Left kidney (tissue), 8 donors: ENCODE results near the gene ACKR1. TPM values are rescaled to one million over a fixed set of nuclear protein-coding genes. Genes with fewer than 3 reads are reported as not detected.

Experiments used
- DNase-seq: peaks from one replicate; pipeline ENCODE4 v3.0.0-alpha.2; 2013
- long read RNA-seq, 8 donors: transcript quantifications; one replicate each; lab custom pipeline, GENCODE V29; 2026
- polyA plus RNA-seq: library from polyadenylated mRNA; unstranded; fragments of 120-200 nt; gene quantifications from one replicate; pipeline ENCODE4 v1.2.1, GENCODE V29; 2013; ENCODE audit not compliant: insufficient read length

The ACKR1 gene
- 0.33 TPM for polyA plus RNA-seq
- long read RNA-seq, donor 1, result 0 reads
- long read RNA-seq, donor 2, result 0 reads
- long read RNA-seq, donor 3, result 0 reads
- long read RNA-seq, donor 4, result 0 reads
- long read RNA-seq, donor 5, result 0 reads
- long read RNA-seq, donor 6, result 0 reads
- long read RNA-seq, donor 7, result 0 reads
- long read RNA-seq, donor 8, result 0 reads

DNA sequence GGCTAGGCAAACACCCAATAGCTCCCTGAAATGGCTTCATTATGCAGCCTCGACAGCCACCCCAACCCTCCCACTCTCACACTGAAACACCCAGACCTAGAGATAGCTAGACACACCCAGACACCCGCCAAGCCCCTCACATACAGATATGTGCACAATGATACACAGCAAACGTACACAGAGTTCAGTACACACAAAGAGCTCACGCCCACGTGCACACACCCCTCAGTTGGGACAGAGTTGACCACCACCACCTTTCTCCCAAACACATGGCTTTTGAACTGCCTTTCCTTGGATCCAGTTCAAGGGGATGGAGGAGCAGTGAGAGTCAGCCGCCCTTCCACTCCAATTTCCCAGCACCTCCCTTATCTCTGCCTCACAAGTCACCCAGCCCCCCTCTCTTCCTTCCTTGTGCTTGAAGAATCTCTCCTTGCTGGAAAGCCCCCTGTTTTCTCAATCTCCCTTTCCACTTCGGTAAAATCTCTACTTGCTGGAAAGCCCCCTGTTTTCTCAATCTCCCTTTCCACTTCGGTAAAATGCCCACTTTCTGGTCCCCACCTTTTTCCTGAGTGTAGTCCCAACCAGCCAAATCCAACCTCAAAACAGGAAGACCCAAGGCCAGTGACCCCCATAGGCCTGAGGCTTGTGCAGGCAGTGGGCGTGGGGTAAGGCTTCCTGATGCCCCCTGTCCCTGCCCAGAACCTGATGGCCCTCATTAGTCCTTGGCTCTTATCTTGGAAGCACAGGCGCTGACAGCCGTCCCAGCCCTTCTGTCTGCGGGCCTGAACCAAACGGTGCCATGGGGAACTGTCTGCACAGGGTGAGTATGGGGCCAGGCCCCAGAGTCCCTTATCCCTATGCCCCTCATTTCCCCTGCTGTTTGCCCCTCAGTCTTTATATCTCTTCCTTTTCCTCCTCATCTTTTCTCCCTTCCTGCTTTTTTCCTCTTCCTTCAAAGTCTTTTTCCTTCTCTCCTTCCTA is at the start of gene ACKR1:
Gene ACKR1, plus strand, starts transcription at position 715 of the 981 bp plus-strand sequence. Its CDS starts 85 bp downstream, at position 800.
- no peak for DNase-seq

DNA sequence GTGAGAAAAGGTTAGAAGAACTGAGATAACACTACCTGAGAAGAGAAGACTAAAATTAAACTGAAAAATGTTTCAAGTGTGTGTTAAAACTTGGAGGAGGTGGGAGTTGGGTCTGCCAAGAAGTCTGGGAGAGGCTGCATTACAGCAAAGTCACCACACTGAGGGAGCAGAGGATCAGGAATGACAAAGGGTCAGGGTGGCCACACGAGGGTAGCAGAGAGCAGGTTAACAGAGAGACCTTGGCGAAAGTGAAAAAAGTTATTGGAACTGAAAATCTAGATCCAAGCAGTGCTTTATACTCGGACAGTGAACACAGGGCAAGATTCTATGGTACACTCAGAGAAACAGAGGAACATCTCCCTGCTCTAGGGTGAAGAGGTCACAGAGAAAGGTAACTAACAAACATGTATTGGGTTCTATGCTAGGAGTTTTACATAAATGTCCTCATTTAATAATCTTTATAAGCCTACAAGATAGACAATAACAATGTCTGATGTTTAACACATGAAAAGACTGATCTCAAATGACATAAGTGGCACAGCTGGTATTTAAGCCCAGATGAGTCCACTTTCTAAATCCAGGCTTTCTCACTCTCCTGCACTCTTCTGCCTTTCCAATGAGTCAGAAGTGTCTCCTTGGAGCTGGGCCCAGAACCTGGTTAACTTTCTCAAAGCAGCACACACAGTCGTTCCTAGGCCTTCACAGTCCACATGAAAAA is 43.5 kb upstream of the ACKR1 start:
- DNase-seq, result peak; percentile 58

DNA sequence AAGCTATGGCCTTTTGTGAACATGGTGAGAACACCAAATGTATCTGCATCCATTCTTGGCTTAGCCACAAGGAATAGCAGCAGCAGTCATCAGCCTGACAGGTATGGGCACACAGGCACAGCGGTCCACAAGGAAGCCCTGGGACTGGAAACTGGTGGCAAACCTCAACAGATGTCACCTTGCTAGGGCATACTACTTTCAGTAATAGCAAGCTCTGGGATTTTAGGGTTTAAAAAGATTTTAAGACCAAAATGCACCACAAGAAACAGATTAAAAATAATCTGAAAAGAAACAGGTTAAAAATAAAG is 43.0 kb upstream of the ACKR1 start:
- no peak for DNase-seq

- no peak for DNase-seq
Measured at GRCh38 chr1:159162516-159163265, 42.0 kb upstream of the ACKR1 start.

DNA sequence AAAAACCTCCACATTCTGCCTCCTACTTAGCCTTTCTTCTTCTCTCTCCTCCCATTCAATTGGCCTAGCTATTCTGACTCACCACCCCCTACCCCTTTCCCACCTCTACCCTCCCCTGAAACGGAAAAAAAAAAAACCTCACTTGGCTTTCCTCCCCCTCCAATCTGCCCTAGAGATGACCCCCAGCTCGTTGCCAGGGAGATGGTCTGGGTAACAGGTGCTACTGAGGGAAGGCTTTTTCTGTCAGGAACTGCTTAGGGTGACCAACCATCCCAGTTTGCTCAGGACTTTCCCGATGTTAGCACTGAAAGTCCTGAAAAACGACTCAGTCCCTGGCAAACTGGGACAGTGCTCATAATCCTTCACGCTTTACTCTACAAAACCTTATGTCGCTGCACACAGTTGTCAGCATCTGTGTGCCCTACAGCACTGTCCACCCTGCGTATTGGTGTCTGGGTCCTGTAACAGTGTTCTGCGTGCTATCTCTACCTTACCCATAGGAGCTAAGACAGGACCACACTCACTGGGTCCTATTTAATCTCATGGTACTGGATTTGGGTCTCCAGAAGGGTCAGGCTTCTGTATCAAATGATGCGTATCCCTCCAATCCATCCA is 41.0 kb upstream of the ACKR1 start:
- DNase-seq, result no peak

DNA sequence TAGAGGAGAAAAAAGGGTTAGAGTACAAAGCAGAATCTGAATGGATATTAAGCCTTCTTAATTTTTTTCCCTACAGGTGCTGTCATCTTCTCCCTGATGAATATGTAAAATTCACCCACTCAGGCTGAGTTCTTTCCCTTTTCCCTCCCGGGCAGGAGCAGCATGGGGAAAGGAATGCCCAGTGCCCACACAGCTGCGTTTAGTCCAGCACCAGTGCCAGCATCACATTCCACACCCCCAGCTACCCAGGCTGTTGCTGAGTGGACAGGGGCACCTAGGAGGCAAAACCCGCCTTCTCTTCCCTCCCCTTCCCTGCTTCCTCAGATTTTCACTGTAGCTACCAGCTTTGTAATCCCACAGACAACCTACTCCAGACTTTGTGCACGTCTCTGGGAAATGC is 36.6 kb upstream of the ACKR1 start:
- no peak for DNase-seq

GRCh38 chr1:159170639-159171038 is 34.0 kb upstream of the ACKR1 start:
- DNase-seq, result no peak

DNA sequence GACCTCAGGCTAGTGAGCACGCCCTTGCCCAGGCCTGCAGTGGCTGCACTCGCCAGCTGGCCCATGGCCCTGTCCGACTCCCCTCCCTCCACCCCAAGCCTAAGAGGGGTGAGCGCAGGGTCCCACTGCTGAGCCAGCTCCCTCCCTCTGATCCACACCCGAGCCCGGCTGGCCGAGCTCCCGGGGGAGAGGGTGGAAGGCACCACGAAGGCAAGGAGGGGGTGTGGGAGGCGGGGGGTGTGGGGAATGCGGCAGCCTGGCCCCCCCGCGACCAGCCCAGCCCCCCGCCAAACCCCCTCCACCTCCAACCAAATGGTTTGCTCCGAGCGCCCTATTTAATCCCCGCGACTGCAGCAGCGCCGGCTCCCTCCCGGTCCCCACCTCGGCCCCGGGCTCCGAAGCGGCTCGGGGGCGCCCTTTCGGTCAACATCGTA is 33.4 kb upstream of the ACKR1 start, which contains the start of gene CADM3:
Gene CADM3, plus strand, starts transcription at position 362 of the 434 bp plus-strand sequence. CDS start 151 bp downstream, outside the sequence.
- no peak for DNase-seq

- no peak for DNase-seq
Measured at GRCh38 chr1:159171688-159172501, 32.8 kb upstream of the ACKR1 start.

- no peak for DNase-seq
Measured at GRCh38 chr1:159172614-159173291, 31.9 kb upstream of the ACKR1 start.

GRCh38 chr1:159173320-159173719 is 31.4 kb upstream of the ACKR1 start:
- DNase-seq, result no peak

DNA sequence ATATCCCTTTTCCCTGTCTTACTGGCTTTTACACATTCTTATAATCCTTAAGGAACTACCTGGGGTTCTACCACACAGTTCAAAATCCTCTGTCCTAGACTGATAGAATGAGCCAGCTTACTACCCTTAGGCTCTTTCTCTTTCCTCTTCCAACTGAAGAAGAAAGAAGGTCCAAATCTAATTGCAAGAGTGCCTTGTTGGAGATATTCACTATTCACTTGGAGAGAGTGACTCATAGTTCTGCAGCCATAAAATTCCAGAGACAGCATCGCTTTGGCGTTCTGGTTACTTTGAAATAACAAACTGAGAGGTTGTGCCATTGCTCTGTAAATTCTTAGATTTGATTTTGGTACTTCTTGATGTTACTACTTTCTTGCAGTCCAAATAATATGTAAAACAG is 29.1 kb upstream of the ACKR1 start:
- DNase-seq, result no peak

GRCh38 chr1:159177272-159177907 is 27.3 kb upstream of the ACKR1 start:
- DNase-seq, result peak; percentile 90

GRCh38 chr1:159179906-159180305 is 24.8 kb upstream of the ACKR1 start:
- no peak for DNase-seq

GRCh38 chr1:159180516-159180915 is 24.2 kb upstream of the ACKR1 start:
- no peak for DNase-seq

DNA sequence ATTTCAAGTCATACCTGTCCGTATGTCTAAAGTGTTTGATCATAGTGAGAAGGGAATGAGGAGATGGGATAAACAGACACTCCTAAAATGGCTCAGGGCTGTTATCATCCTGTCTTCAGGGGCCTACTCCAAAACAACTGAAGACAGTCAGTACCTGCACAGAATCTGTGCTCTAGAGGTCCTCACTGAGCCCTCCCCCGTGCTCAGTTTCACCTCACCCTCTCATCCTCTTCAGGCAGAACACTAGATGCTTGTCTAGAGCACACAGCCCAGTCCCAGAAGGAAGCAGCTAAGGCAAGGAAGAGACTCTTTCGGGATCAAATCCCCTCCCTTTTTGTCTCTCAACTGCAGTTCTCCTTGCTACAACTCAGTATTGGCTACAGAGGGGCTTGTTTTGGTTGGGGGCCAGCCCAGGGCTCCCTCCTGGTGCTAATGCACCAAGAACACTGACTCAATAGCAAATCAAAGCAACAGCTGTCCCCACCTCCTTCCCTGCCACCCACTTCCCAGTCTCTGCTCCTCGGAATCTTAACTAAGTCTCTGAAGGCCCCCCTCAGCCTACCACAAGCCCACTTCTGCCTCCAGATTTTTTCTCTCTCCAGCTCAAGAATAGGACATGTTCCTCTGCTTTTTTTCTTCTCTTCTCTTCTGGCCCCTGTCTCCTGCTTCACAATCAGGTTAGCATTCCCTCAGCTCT is 23.2 kb upstream of the ACKR1 start:
- no peak for DNase-seq

DNA sequence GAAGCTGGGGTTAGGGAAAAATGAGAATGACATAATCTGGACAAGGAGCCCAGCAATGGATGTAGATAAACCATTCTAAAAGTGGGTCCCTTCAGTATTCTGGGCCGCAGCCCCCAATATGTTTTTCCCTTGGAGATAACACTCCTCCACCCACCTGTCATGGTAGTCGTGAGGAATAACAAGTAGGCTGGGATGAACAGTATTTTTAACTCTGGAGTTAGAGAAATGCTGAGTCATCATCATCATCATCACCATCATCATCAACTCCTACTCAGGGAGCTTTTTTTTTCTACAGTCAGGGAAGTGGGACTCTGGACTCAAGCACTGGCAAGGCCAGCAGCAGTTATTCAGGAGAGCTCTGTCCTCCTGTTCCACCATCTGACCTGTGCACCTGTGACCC is 20.5 kb upstream of the ACKR1 start:
- no peak for DNase-seq

- no peak for DNase-seq
Measured at GRCh38 chr1:159185121-159185520, 19.6 kb upstream of the ACKR1 start.

DNA sequence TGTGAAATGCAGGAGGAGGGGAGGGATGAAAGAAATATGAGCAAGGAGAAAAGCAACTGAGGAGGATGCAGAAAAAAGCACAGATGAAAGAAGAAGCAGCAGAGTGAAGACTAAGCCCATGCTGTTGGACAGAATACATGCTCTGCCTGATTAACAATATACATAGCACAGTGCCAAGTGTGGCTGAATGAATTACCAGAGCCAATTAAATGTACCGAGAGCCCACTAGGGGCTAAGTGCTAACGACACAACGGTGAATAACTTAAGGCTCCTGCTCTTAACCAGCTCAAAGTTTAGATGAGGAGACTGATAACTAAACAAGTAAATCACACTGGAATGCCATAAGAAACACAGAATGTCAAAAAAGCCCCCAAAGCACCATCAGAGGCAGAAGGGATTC is 17.6 kb upstream of the ACKR1 start:
- no peak for DNase-seq
